Astrocyte (in vitro differentiated cells and primary cell): Measurements from ENCODE around the gene TMEM63A. TPM values are rescaled to one million over a fixed set of nuclear protein-coding genes. Genes with fewer than 3 reads are reported as not detected.
A peak's percentile ranks its signal among the peaks of the same experiment; 100 is the strongest.
"Not testable (repeated sequence)": the region's sequence is repeated elsewhere in the genome, so short reads cannot be mapped to it uniquely, and the experiment has no call there.

Source experiments
- DNase-seq: peaks from one replicate; pipeline ENCODE4 v3.0.0-alpha.2; 2010; ENCODE audit warnings: low read depth
- FAIRE-seq: peaks from 2 replicates; lab custom pipeline; 2011; peaks lifted over from hg19 to GRCh38; lab: Jason Lieb, UNC
- H2AFZ ChIP-seq: 2 replicates; pipeline ENCODE4 v1.6.0; 2012; ENCODE audit warnings: low read depth, low read length, inconsistent platforms
- H3K27ac ChIP-seq: 2 replicates; pipeline ENCODE4 v1.5.1; 2011; ENCODE audit warnings: low read depth, low read length, inconsistent platforms
- H3K27me3 ChIP-seq: 2 replicates; pipeline ENCODE4 v1.6.0; 2011; ENCODE audit warnings: low read length, inconsistent platforms; ENCODE audit not compliant: insufficient read depth
- H3K36me3 ChIP-seq: 2 replicates; pipeline ENCODE4 v1.5.1; 2011; ENCODE audit warnings: low read length, inconsistent platforms; ENCODE audit not compliant: insufficient read depth
- H3K4me1 ChIP-seq: 2 replicates; pipeline ENCODE4 v1.5.1; 2011; ENCODE audit warnings: low read length, inconsistent platforms; ENCODE audit not compliant: insufficient read depth
- H3K4me2 ChIP-seq: 2 replicates; pipeline ENCODE4 v1.6.0; 2012; ENCODE audit warnings: low read length, inconsistent platforms
- H3K4me3 ChIP-seq: 2 replicates; pipeline ENCODE4 v1.5.1; 2011; ENCODE audit warnings: low read depth, mild to moderate bottlenecking, low read length, inconsistent platforms; ENCODE audit not compliant: insufficient read depth
- H3K79me2 ChIP-seq: 2 replicates; pipeline ENCODE4 v1.6.0; 2012; ENCODE audit warnings: mild to moderate bottlenecking, low read length, inconsistent platforms; ENCODE audit not compliant: insufficient read depth
- H3K9ac ChIP-seq: 2 replicates; pipeline ENCODE4 v1.6.0; 2012; ENCODE audit warnings: mild to moderate bottlenecking, low read length, inconsistent platforms
- H3K9me3 ChIP-seq: 2 replicates; pipeline ENCODE4 v1.5.1; 2012; ENCODE audit warnings: low read depth, mild to moderate bottlenecking, low read length, inconsistent platforms; ENCODE audit not compliant: insufficient read depth
- H4K20me1 ChIP-seq: 2 replicates; pipeline ENCODE4 v1.6.0; 2012; ENCODE audit warnings: low read length, inconsistent platforms; ENCODE audit not compliant: insufficient read depth
- H3K27ac Mint-ChIP-seq: one replicate; pipeline ENCODE4 v1.8.0; 2021; ENCODE audit warnings: mild to moderate bottlenecking, mixed read lengths; ENCODE audit not compliant: unreplicated experiment
- H3K27me3 Mint-ChIP-seq: one replicate; pipeline ENCODE4 v1.8.0; 2021; ENCODE audit warnings: low read depth, mixed read lengths; ENCODE audit not compliant: unreplicated experiment
- H3K36me3 Mint-ChIP-seq: one replicate; pipeline ENCODE4 v1.8.0; 2021; ENCODE audit warnings: low read depth, mixed read lengths; ENCODE audit not compliant: unreplicated experiment
- H3K4me1 Mint-ChIP-seq: one replicate; pipeline ENCODE4 v1.8.0; 2021; ENCODE audit warnings: low read depth, mixed read lengths; ENCODE audit not compliant: unreplicated experiment
- H3K4me3 Mint-ChIP-seq: one replicate; pipeline ENCODE4 v1.8.0; 2021; ENCODE audit warnings: mild to moderate bottlenecking, moderate library complexity, mixed read lengths; ENCODE audit not compliant: unreplicated experiment
- H3K9me3 Mint-ChIP-seq: one replicate; pipeline ENCODE4 v1.8.0; 2021; ENCODE audit warnings: mild to moderate bottlenecking, mixed read lengths; ENCODE audit not compliant: unreplicated experiment
- EZH2 ChIP-seq: IDR thresholded peaks from 2 replicates; pipeline ENCODE4 v1.6.1; 2012; ENCODE audit warnings: mild to moderate bottlenecking, low read length, inconsistent platforms; ENCODE audit not compliant: insufficient read depth
- total RNA-seq: library from RNA; stranded (reverse); gene quantifications from 2 replicates; pipeline ENCODE4 v1.2.1, GENCODE V29; 2021
- TF ChIP-seq, protein P1 (sequence below): IDR thresholded peaks from 2 replicates; pipeline ENCODE4 v1.5.1; 2011; ENCODE audit warnings: low read depth, mild to moderate bottlenecking, inconsistent platforms, low read length, moderate library complexity; ENCODE audit not compliant: insufficient read depth

The TMEM63A gene
- total RNA-seq, 1 donor from 2014 or later = 28.7 TPM

DNA sequence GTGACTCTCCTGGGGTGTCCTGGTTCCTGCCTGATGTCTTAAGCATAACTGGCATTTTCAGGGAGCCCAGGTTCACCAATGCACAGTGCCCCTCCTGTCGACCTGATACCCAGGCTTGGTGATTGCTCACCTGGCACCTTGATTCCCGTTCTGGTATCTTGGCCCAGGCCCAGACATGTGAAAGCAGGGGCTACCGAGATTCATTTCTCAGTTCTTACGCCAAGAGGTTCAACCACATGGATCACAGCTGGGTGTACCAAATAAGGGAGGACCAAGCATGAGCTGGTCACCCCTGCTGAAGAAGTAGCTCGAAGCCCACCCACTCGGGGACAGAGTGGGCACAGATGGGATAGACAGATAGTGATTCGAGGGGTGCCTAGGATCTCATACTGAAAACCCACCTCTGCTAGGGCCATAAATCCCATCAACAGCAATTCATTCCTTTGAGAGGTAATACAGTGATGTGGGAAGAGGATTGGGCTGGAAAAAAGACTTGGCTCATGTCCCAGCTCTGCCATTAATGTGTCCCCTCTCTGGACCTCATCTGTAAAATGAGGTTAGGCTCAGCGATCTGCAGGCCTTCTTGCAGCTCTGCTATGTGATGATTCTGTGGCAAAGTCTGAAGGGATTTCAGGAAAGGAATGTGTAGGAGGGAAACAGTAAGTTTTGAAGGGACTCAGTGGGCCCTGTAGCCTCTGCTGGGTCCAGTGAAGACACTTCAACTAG is 69.5 kb downstream of the TMEM63A start:
- FAIRE-seq (no peak), DNase-seq (no peak)
- Histone ChIP-seq H4K20me1 (peaks cover 19% of the 10 kb centered on the region), H3K27ac (no peak overlapping the region), H3K4me2 (no peak overlapping the region), H3K9ac (no peak overlapping the region), H3K9me3 (no peaks in the 10 kb centered on the region), H2AFZ (no peak overlapping the region), H3K4me3 (no peak overlapping the region), H3K79me2 (peaks cover 18% of the 10 kb centered on the region), H3K36me3 (no peaks in the 10 kb centered on the region), H3K27me3 (no peaks in the 10 kb centered on the region), H3K4me1 (peaks cover 24% of the 10 kb centered on the region)
- Mint-ChIP-seq H3K27ac (no peak overlapping the region), H3K27me3 (peaks cover 4% of the 10 kb centered on the region), H3K4me1 (peaks cover 28% of the 10 kb centered on the region), H3K9me3 (peaks cover 2% of the 10 kb centered on the region), H3K4me3 (peak overlapping the region; percentile 60), H3K36me3 (peaks cover 4% of the 10 kb centered on the region)
- TF ChIP-seq EZH2 = no peak

DNA sequence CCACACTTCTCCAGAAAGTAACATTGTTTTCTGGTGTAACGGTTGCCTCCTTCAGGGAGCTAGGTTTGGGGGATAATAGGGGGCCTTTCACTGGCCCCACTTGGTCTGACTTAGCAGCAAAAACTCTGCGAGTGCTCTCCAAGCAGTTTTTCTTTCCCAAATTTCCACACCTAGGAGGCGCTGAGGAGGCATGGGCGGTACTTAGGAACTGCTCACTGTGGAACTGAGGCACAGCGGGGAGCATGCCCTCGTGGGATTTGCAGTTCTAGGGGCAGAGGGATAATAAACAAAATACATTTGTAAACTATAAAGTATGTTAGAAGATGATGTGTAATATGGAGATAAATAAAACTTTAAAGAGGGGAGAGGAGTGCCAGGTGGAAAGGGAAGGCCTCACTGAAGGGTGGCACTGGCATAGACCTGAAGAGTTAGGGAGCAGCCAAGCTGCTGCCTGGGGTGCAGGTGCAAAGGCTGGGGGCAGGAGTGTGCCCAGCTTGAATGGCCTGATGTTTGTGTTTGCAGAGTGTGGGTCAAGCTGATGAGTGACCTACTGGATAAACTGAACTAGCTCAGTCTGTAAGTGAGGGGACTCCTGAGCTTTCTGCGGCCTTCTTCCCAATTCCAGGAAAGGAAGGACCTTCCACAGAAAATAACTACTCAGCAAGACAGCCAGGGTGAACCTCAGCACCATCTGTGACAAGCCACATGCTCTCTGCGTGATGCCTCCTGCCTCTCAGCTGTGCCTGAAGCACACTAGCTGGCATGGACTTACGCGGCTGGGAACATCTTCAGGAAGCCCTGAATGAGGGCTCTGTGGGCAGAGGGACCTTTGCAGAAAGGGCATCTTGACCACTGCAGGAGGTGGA is 70.3 kb downstream of the TMEM63A start:
- H3K79me2 ChIP-seq = peaks cover 18% of the 10 kb centered on the region
- H2AFZ ChIP-seq = no peak overlapping the region
- H3K4me2 ChIP-seq = peak overlapping the region; percentile 96
- H3K9me3 ChIP-seq = no peaks in the 10 kb centered on the region
- H3K4me3 Mint-ChIP-seq = peak overlapping the region; percentile 95
- no peak for DNase-seq
- H4K20me1 ChIP-seq = peaks cover 19% of the 10 kb centered on the region
- H3K27ac ChIP-seq = no peak overlapping the region
- no peak overlapping the region for H3K9ac ChIP-seq
- H3K4me1 ChIP-seq = peaks cover 16% of the 10 kb centered on the region
- H3K27me3 ChIP-seq = no peaks in the 10 kb centered on the region
- H3K36me3 ChIP-seq = no peaks in the 10 kb centered on the region
- H3K36me3 Mint-ChIP-seq = peaks cover 4% of the 10 kb centered on the region
- no peak overlapping the region for H3K4me3 ChIP-seq
- H3K27me3 Mint-ChIP-seq = peaks cover 6% of the 10 kb centered on the region
- no peak for FAIRE-seq
- peaks cover 26% of the 10 kb centered on the region for H3K4me1 Mint-ChIP-seq
- H3K27ac Mint-ChIP-seq = no peak overlapping the region
- TF ChIP-seq EZH2 = no peak
- TF ChIP-seq, protein P1, sequence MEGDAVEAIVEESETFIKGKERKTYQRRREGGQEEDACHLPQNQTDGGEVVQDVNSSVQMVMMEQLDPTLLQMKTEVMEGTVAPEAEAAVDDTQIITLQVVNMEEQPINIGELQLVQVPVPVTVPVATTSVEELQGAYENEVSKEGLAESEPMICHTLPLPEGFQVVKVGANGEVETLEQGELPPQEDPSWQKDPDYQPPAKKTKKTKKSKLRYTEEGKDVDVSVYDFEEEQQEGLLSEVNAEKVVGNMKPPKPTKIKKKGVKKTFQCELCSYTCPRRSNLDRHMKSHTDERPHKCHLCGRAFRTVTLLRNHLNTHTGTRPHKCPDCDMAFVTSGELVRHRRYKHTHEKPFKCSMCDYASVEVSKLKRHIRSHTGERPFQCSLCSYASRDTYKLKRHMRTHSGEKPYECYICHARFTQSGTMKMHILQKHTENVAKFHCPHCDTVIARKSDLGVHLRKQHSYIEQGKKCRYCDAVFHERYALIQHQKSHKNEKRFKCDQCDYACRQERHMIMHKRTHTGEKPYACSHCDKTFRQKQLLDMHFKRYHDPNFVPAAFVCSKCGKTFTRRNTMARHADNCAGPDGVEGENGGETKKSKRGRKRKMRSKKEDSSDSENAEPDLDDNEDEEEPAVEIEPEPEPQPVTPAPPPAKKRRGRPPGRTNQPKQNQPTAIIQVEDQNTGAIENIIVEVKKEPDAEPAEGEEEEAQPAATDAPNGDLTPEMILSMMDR = peak; percentile 29
- H3K9me3 Mint-ChIP-seq = peaks cover 2% of the 10 kb centered on the region

DNA sequence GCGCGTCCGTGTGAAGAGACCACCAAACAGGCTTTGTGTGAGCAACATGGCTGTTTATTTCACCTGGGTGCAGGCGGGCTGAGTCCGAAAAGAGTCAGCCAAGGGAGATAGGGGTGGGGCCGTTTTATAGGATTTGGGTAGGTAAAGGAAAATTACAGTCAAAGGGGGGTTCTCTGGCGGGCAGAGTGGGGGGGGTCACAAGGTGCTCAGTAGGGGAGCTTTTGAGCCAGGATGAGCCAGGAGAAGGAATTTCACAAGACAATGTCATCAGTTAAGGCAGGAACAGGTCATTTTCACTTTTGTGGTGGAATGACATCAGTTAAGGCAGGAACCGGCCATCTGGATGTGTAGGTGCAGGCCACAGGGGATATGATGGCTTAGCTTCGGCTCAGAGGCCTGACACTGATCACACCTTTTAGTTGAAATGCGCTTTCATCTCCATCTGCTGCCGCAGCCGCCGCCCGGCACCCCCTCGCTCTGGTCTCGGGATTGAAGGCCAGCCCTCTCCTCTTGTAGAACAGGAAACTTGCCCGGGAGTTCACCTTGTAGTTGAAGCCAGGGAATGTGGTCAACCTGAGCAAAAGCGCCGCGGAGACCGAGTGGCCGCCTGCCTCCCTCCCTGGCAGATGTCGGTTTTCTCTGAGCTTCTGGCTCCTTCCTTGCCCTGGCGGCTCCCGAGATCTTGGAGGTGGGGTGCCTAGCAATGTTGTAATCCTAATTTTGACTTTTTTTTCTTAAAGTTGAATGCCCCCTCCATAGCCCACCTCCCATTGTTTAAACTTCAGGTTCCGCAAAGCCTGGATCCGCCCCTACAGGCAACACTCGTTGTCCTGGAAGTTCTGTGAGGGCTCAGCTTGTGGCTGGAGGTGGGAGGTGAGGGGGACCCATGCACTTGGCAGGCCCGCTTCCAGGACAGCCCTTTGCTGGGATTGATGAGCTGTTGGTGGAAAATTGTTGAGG is 71.3 kb downstream of the TMEM63A start:
- FAIRE-seq, H3K36me3 ChIP-seq, H3K27me3 ChIP-seq, H3K27me3 Mint-ChIP-seq, H3K9me3 ChIP-seq, H3K9me3 Mint-ChIP-seq, H3K36me3 Mint-ChIP-seq: not testable (repeated sequence)
- peaks cover 19% of the 10 kb centered on the region for H4K20me1 ChIP-seq
- peak overlapping the region; percentile 53 for H3K27ac ChIP-seq
- H3K9ac ChIP-seq = peak overlapping the region; percentile 84
- peak overlapping the region; percentile 96 for H3K4me2 ChIP-seq
- peaks cover 15% of the 10 kb centered on the region for H3K79me2 ChIP-seq
- Mint-ChIP-seq H3K27ac (peak overlapping the region; percentile 81), H3K4me1 (peaks cover 26% of the 10 kb centered on the region), H3K4me3 (peak overlapping the region; percentile 95)
- H3K4me1 ChIP-seq = peaks cover 11% of the 10 kb centered on the region
- H2AFZ ChIP-seq = peak overlapping the region; percentile 80
- peak; percentile 26 for DNase-seq
- H3K4me3 ChIP-seq = peak overlapping the region; percentile 73
